DND-41 (cell line): ENCODE measurements around the gene JAK2.
"Not testable (repeated sequence)": the region's sequence is repeated elsewhere in the genome, so short reads cannot be mapped to it uniquely, and the experiment has no call there.

Experiments used
- ATAC-seq: fragments of 200-7000 bp; cut with Tn5 transposase; 3 replicates; pipeline ENCODE4 v1.9.1; 2021; ENCODE audit warnings: low read depth; ENCODE audit not compliant: insufficient read depth
- DNase-seq: peaks from one replicate; pipeline ENCODE4 v3.0.0-alpha.2; 2020
- H2AFZ ChIP-seq: 2 replicates; pipeline ENCODE4 v1.6.0; 2012; ENCODE audit warnings: low read depth, low read length
- H3K27ac ChIP-seq: 2 replicates; pipeline ENCODE4 v1.5.1; 2012; ENCODE audit warnings: low read length, inconsistent platforms
- H3K27me3 ChIP-seq: fragments of 200-600 bp; sonication (generic); 2 replicates; pipeline ENCODE4 v1.6.0; 2012; ENCODE audit warnings: low read length, mild to moderate bottlenecking, inconsistent platforms; ENCODE audit not compliant: insufficient read depth, poor library complexity
- H3K36me3 ChIP-seq: 2 replicates; pipeline ENCODE4 v1.5.1; 2012; ENCODE audit warnings: low read length, inconsistent platforms; ENCODE audit not compliant: insufficient read depth
- H3K4me1 ChIP-seq: 2 replicates; pipeline ENCODE4 v1.5.1; 2012; ENCODE audit warnings: mild to moderate bottlenecking, low read length; ENCODE audit not compliant: insufficient read depth
- H3K4me2 ChIP-seq: 2 replicates; pipeline ENCODE4 v1.6.0; 2012; ENCODE audit warnings: mild to moderate bottlenecking, moderate library complexity, low read length, inconsistent platforms; ENCODE audit not compliant: insufficient read depth
- H3K4me3 ChIP-seq, 2 experiments: fragments of 200-600 bp in 1 of 2; shearing (Covaris generic) in 1 of 2; 2 replicates each; pipeline ENCODE4 v1.5.1; 2012 to 2016; ENCODE audit warnings: inconsistent platforms in 2 of 2, low read length in 2 of 2, mild to moderate bottlenecking in 2 of 2, low read depth in 1 of 2, moderate library complexity in 1 of 2
- H3K79me2 ChIP-seq: 2 replicates; pipeline ENCODE4 v1.6.0; 2012; ENCODE audit warnings: low read length, inconsistent platforms; ENCODE audit not compliant: insufficient read depth
- H3K9ac ChIP-seq: 2 replicates; pipeline ENCODE4 v1.6.0; 2012; ENCODE audit warnings: low read depth, mild to moderate bottlenecking, inconsistent platforms, low read length, moderate library complexity
- H3K9me3 ChIP-seq: 2 replicates; pipeline ENCODE4 v1.5.1; 2012; ENCODE audit warnings: low read length, moderate library complexity, mild to moderate bottlenecking, inconsistent platforms; ENCODE audit not compliant: insufficient read depth, severe bottlenecking
- H4K20me1 ChIP-seq: 2 replicates; pipeline ENCODE4 v1.6.0; 2012; ENCODE audit warnings: low read length; ENCODE audit not compliant: insufficient read depth
- CTCF ChIP-seq: IDR thresholded peaks from 2 replicates; pipeline ENCODE4 v1.5.1; 2012; ENCODE audit warnings: borderline replicate concordance, low read length, moderate library complexity, mild to moderate bottlenecking; ENCODE audit not compliant: poor library complexity, severe bottlenecking; ENCODE audit errors: extremely low read depth
- EZH2 ChIP-seq: IDR thresholded peaks from 3 replicates; pipeline ENCODE4 v1.6.1; 2012; ENCODE audit warnings: borderline replicate concordance, low read depth, mild to moderate bottlenecking, moderate library complexity, low read length, inconsistent platforms; ENCODE audit not compliant: severe bottlenecking

JAK2 gene

GRCh38 chr9:5095795-5096194 lies 110.7 kb downstream of the JAK2 start:
- H3K9ac ChIP-seq, result no peak overlapping the region

GRCh38 chr9:5099466-5099865 lies 114.4 kb downstream of the JAK2 start:
- no peaks in the 10 kb centered on the region for H4K20me1 ChIP-seq
- no peak for ATAC-seq
- no peak overlapping the region for H3K4me3 ChIP-seq
- no peaks in the 10 kb centered on the region for H3K4me1 ChIP-seq
- H3K9ac ChIP-seq, result no peak overlapping the region
- no peaks in the 10 kb centered on the region for H3K9me3 ChIP-seq
- no peak overlapping the region for H3K4me2 ChIP-seq
- H2AFZ ChIP-seq, result no peak overlapping the region
- H3K27me3 ChIP-seq, result no peaks in the 10 kb centered on the region
- no peak for DNase-seq
- peaks cover 10% of the 10 kb centered on the region for H3K36me3 ChIP-seq
- H3K79me2 ChIP-seq, result no peaks in the 10 kb centered on the region
- H3K27ac ChIP-seq, result no peak overlapping the region
- TF ChIP-seq CTCF (no peak), EZH2 (no peak)

More at GRCh38 chr9:5095795-5096194, 110.7 kb downstream of the JAK2 start:
- Histone ChIP-seq H4K20me1 (no peaks in the 10 kb centered on the region), H3K4me3 (no peak overlapping the region), H3K79me2 (no peaks in the 10 kb centered on the region), H3K27me3 (no peaks in the 10 kb centered on the region), H3K27ac (no peak overlapping the region), H3K9me3 (no peaks in the 10 kb centered on the region), H3K36me3 (peaks cover 3% of the 10 kb centered on the region; the same call in 1 of the 2 replicates), H2AFZ (no peak overlapping the region), H3K4me1 (no peaks in the 10 kb centered on the region), H3K4me2 (no peak overlapping the region)
- ATAC-seq (no peak), DNase-seq (no peak)
- TF ChIP-seq EZH2 (no peak), CTCF (no peak)

GRCh38 chr9:5101127-5101526 lies 116.1 kb downstream of the JAK2 start:
- not testable (repeated sequence) for H3K4me1 ChIP-seq, H3K36me3 ChIP-seq, H4K20me1 ChIP-seq, DNase-seq, H3K4me2 ChIP-seq, ATAC-seq, H3K9me3 ChIP-seq, H3K27me3 ChIP-seq, H3K9ac ChIP-seq, H2AFZ ChIP-seq, H3K27ac ChIP-seq, H3K79me2 ChIP-seq, H3K4me3 ChIP-seq

- H3K79me2 ChIP-seq, H3K36me3 ChIP-seq, ATAC-seq, H3K4me1 ChIP-seq, H3K9me3 ChIP-seq, H3K9ac ChIP-seq, H3K4me2 ChIP-seq, H3K27ac ChIP-seq, H2AFZ ChIP-seq, H3K27me3 ChIP-seq, H4K20me1 ChIP-seq, DNase-seq, H3K4me3 ChIP-seq: not testable (repeated sequence)
Observed at GRCh38 chr9:5106517-5106916, 121.4 kb downstream of the JAK2 start.
